Adrenal gland (tissue), 5 donors: Measurements from ENCODE around the gene ASB11.

Source experiments
- POLR2A ChIP-seq, 2 donors: fragments of 450-650 bp; IDR thresholded peaks; one replicate each; pipeline ENCODE4 v1.6.1; 2017; ENCODE audit warnings: antibody characterized with exemption in 2 of 2, mild to moderate bottlenecking in 2 of 2, moderate library complexity in 1 of 2
- TF ChIP-seq, protein P1 (sequence below), 6 experiments: fragments of 450-650 bp in 4 of 6; fragments of 200-600 bp in 2 of 6; sonication (generic) in 1 of 6; IDR thresholded peaks; 1 replicate in 5 of 6; 2 replicates in 1 of 6; pipeline versions ENCODE4 v1.5.1 to v1.8.0; 2016 to 2021; ENCODE audit warnings: antibody characterized with exemption in 6 of 6, mild to moderate bottlenecking in 2 of 6, moderate library complexity in 1 of 6
- donor health status: DM: no; HTN: no; CAD: no.

DNA sequence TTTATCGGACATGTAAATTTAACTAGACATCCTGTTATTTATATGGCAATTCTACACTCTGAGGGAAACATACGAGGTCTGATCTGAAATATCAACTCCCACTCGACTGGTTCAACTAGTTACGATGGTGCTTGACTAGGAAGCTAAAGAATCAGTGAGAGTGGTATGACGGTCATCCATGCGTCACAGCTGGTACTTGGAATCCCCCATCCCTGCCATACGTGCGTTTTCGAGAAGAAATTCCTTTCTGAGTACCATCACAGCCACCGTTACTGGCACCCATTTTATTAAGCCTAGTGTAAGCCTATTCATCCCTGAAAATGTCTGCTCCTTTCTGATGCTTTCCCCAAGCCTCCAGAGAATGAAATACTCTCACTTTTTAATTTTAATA lies 20.6 kb upstream of the ASB11 start:
- TF ChIP-seq, protein P1, sequence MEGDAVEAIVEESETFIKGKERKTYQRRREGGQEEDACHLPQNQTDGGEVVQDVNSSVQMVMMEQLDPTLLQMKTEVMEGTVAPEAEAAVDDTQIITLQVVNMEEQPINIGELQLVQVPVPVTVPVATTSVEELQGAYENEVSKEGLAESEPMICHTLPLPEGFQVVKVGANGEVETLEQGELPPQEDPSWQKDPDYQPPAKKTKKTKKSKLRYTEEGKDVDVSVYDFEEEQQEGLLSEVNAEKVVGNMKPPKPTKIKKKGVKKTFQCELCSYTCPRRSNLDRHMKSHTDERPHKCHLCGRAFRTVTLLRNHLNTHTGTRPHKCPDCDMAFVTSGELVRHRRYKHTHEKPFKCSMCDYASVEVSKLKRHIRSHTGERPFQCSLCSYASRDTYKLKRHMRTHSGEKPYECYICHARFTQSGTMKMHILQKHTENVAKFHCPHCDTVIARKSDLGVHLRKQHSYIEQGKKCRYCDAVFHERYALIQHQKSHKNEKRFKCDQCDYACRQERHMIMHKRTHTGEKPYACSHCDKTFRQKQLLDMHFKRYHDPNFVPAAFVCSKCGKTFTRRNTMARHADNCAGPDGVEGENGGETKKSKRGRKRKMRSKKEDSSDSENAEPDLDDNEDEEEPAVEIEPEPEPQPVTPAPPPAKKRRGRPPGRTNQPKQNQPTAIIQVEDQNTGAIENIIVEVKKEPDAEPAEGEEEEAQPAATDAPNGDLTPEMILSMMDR (IDR thresholded peaks at IDR 0.05) = no peak
- no peak for TF ChIP-seq POLR2A (IDR thresholded peaks at IDR 0.05)
